Measurements from ENCODE around the gene TRIB2.

The TRIB2 gene

DNA sequence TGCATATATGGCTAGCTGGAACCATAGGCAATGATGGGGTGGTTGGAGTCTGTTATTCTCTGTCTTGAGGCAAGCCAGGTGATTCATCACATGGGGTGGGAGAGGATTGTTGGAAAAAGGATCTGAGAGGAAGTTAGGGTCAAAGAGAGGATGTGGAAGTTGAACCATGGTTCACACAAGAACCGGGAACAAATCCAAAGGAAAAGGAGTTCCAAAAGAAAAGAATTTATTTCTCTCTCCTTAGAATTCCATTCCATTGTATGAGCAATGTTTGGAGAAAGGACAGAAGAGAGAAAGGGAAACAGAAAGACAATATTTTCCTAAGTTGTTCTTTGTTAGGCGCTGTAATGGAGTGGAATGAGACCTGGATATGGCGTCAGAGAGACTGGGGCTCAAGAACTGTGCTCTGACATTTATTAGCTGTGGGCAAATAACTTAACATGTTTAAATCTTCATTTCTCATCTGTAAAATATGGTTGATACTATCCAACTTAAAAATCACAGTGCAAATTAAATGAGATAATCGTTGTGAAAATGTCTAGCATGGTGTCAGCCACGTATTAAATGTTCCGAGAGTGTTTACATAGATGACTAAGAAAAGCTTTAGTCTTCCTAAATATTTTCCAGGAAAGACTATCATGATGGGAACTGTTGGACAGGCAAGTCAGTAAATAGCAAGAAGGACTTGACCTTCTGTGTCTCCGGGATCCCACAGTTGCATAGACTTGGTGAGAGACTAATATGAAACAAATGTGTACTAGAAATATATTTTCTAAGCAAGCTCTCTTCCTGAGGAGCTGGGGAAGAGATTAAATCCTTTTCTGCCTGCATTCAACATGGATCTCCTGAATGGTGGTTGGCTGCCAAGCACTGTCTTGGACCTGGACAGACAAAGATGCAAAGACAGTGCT, 71.4 kb downstream of the TRIB2 start:
- no peak for DNase-seq

DNA sequence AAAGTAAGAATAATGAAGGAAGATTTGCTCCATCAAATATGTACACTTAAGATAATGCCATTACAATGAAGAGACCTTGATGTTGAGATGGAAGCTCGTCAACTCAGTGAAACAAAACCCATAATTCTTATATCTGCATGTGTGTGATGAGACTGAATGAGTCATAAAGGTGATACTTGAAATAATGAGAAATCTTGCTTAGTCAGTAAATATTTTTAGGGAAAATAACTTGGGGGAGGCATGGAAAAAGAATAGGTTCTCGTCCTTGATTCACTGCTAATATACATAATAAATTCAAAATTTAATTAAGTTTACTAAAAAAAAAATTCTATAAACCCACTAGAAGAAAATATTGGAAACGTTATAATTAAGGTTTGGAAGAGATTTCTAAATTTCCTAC, 75.2 kb downstream of the TRIB2 start:
- DNase-seq, result no peak
